HepG2 (cell line): ENCODE results near the gene NPPC. TPM values are rescaled to one million over a fixed set of nuclear protein-coding genes. Genes with fewer than 3 reads are reported as not detected.

ENCODE experiments used
- ATAC-seq: fragments of 200-7000 bp; cut with Tn5 transposase; 3 replicates; pipeline ENCODE4 v1.9.1; 2020; ENCODE audit warnings: mild to moderate bottlenecking, moderate library complexity
- BruUV-seq: library from RNA; stranded (reverse); fragments of 400-500 nt; replicated peaks from 2 replicates; lab custom pipeline; 2021; lab: Mats Ljungman, UMichigan
- CTCF ChIA-PET: fragments of 300-600 bp; formaldehyde crosslinking; extraction: SDS; loops from one replicate; lab custom pipeline; 2021; ENCODE audit warnings: low total read pairs, inconsistent platforms, low intra/inter-chr PET ratio; lab: Yijun Ruan, JAX
- POLR2A ChIA-PET: fragments of 350-600 bp; sonication (Branson Sonifier 250); formaldehyde crosslinking; loops from one replicate; lab custom pipeline; 2020; ENCODE audit warnings: antibody characterized with exemption, inconsistent platforms; lab: Yijun Ruan, JAX
- DNase-seq: peaks from one replicate; pipeline ENCODE4 v3.0.0-alpha.2; 2015; ENCODE audit warnings: low spot score
- FAIRE-seq: peaks from 3 replicates; lab custom pipeline; 2011; peaks lifted over from hg19 to GRCh38; lab: Jason Lieb, UNC
- H2AFZ ChIP-seq: one replicate; pipeline ENCODE4 v1.6.1; 2011; ENCODE audit warnings: low read length, inconsistent platforms
- H3K27ac ChIP-seq: fragments of 300-600 bp; 3 replicates; pipeline ENCODE4 v1.8.0; 2011; ENCODE audit warnings: mixed run types, mild to moderate bottlenecking, mixed read lengths, low read length, inconsistent platforms; ENCODE audit not compliant: insufficient read depth; ENCODE audit errors: extremely low read length
- H3K27me3 ChIP-seq, 2 experiments: fragments of 200-600 bp in 1 of 2; 2 replicates in 1 of 2; 3 replicates in 1 of 2; pipeline versions ENCODE4 v1.6.0 to v1.8.0; 2011; ENCODE audit warnings: low read length in 2 of 2, mild to moderate bottlenecking in 2 of 2, moderate library complexity in 2 of 2, inconsistent platforms in 1 of 2; ENCODE audit not compliant: insufficient read depth in 2 of 2, control insufficient read depth in 1 of 2
- H3K36me3 ChIP-seq, 2 experiments: fragments of 200-600 bp in 1 of 2; replicated peaks in 1 of 2; 2 replicates in 1 of 2; 3 replicates in 1 of 2; pipeline versions ENCODE4 v1.5.1 to v1.8.0; 2011; ENCODE audit warnings: low read length in 2 of 2, inconsistent platforms in 1 of 2; ENCODE audit not compliant: insufficient read depth in 2 of 2, control insufficient read depth in 1 of 2
- H3K4me1 ChIP-seq: 2 replicates; pipeline ENCODE4 v1.5.1; 2012; ENCODE audit warnings: low read length, inconsistent platforms; ENCODE audit not compliant: insufficient read depth
- H3K4me2 ChIP-seq: 2 replicates; pipeline ENCODE4 v1.6.0; 2011; ENCODE audit warnings: low read depth, low read length, inconsistent platforms
- H3K4me3 ChIP-seq, 3 experiments: fragments of 200-600 bp in 1 of 3; sonication (generic), shearing (Covaris generic) in 1 of 3; replicated peaks in 1 of 3; 2 replicates each; pipeline ENCODE4 v1.5.1; 2011 to 2016; ENCODE audit warnings: low read length in 3 of 3, inconsistent platforms in 2 of 3, low read depth in 2 of 3, mild to moderate bottlenecking in 2 of 3, control low read depth in 1 of 3, mixed read lengths in 1 of 3; ENCODE audit not compliant: insufficient read depth in 1 of 3
- H3K79me2 ChIP-seq: one replicate; pipeline ENCODE4 v1.6.1; 2011; ENCODE audit warnings: low read length, inconsistent platforms; ENCODE audit not compliant: insufficient read depth
- H3K9ac ChIP-seq: 2 replicates; pipeline ENCODE4 v1.6.0; 2011; ENCODE audit warnings: mild to moderate bottlenecking, low read depth, low read length, inconsistent platforms; ENCODE audit not compliant: insufficient read depth
- H3K9me3 ChIP-seq: 2 replicates; pipeline ENCODE4 v1.5.1; 2012; ENCODE audit warnings: mild to moderate bottlenecking, low read length
- H4K20me1 ChIP-seq: 2 replicates; pipeline ENCODE4 v1.6.0; 2011; ENCODE audit warnings: inconsistent platforms, mild to moderate bottlenecking, low read length, moderate library complexity; ENCODE audit not compliant: insufficient read depth
- ZNF547 ChIP-seq: sonication (generic); formaldehyde crosslinking; IDR thresholded peaks from 2 replicates; pipeline ENCODE4 v1.5.1; 2020; ENCODE audit warnings: mild to moderate bottlenecking, missing genetic modification reagents
- WGBS: methylation state at CpG from one replicate; pipeline ENCODE4 v1.1.6; 2017; ENCODE audit warnings: low lambda C conversion rate; 5-methylcytosine and 5-hydroxymethylcytosine counted together
- in situ Hi-C: cut with HindIII; loops from 2 replicates; pipeline ENCODE4 v1.10.0; 2017; ENCODE audit warnings: low pct_unique_long_range_greater_than_20kb; ENCODE audit not compliant: extremely low pct_ligation_motif_present
- intact Hi-C: fragments of 100-400 bp; cut with micrococcal nuclease; formaldehyde crosslinking; loops from one replicate; pipeline ENCODE4 v1.10.0; 2022; ENCODE audit not compliant: unreplicated experiment
- polyA plus RNA-seq, 8 experiments: library from polyadenylated mRNA; depleted of rRNA in 3 of 8; stranded (reverse) in 7 of 8; unstranded in 1 of 8; fragments of >200 nt; fragmentation: Illumina TruSeq in 4 of 8; extraction: Trizol in 4 of 8; gene quantifications; 2 replicates each; pipeline versions ENCODE4 v1.2.1 to v1.2.3, GENCODE V29; 2011 to 2016; ENCODE audit warnings: low read depth in 4 of 8, missing spikeins in 1 of 8, mixed read lengths in 1 of 8; ENCODE audit not compliant: insufficient read depth in 1 of 8
- total RNA-seq, 5 experiments: library from RNA; depleted of rRNA; stranded (reverse); fragments of >200 nt; fragmentation: Illumina TruSeq; extraction: Trizol; gene quantifications; 2 replicates each; pipeline ENCODE4 v1.2.3, GENCODE V29; 2016; ENCODE audit warnings: low read depth in 1 of 5
- TF ChIP-seq, protein P1 (sequence below): sonication (generic); formaldehyde crosslinking; IDR thresholded peaks from 2 replicates; pipeline ENCODE4 v1.5.0; 2020; ENCODE audit warnings: mild to moderate bottlenecking, missing genetic modification reagents, moderate library complexity
- TF ChIP-seq, protein P2 (sequence below): sonication (generic); formaldehyde crosslinking; IDR thresholded peaks from 2 replicates; pipeline ENCODE4 v1.4.0; 2020; ENCODE audit warnings: missing genetic modification reagents; ENCODE audit errors: not compliant biosample characterization

Gene NPPC
- total and polyA plus RNA-seq, 2 of the 13 experiments (the other 11 are each of a cell fraction or from before 2014, with no cell fraction given): 0.11 TPM; not detected in 1

DNA sequence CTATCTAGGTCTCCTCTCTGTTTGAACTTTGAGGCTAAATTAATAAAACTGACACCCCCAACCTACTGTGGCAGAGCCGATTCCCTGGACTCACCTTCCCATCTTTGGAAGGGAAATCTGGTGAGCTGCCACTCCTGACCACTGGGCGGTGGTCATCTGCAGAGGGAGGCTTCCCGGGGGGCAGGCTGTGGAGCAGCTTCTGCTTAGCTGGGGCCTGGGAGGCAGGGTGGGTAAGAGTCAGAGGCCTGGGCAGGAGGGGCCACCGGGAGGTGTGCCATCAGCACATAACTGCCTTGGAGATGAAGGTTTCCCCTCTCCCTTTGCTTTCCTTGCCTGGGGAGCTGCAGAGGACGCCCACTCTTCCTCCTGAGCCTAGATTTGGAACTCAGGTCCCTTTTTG, 2.3 kb upstream of the NPPC start (continued):
- TF ChIP-seq, protein P1, sequence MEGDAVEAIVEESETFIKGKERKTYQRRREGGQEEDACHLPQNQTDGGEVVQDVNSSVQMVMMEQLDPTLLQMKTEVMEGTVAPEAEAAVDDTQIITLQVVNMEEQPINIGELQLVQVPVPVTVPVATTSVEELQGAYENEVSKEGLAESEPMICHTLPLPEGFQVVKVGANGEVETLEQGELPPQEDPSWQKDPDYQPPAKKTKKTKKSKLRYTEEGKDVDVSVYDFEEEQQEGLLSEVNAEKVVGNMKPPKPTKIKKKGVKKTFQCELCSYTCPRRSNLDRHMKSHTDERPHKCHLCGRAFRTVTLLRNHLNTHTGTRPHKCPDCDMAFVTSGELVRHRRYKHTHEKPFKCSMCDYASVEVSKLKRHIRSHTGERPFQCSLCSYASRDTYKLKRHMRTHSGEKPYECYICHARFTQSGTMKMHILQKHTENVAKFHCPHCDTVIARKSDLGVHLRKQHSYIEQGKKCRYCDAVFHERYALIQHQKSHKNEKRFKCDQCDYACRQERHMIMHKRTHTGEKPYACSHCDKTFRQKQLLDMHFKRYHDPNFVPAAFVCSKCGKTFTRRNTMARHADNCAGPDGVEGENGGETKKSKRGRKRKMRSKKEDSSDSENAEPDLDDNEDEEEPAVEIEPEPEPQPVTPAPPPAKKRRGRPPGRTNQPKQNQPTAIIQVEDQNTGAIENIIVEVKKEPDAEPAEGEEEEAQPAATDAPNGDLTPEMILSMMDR (CRISPR knock-in tag): peak; percentile 58
- no peak for TF ChIP-seq ZNF547

DNA sequence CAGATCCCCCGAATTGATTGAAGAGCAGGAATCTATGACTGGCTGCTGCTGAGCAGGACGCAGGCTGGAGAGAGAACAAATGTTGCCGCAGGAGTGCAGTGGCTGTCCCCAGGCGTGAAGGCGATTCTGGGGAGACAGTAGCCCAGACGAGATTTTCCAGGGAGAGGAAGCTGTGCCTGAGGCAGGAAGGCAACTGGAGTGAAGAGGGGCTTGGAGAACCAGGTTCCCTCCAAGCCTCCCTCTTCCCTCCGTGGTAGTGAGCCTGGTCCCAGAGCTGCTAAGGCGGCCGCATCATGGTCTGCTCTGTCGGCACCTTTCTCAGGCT, 1.3 kb upstream of the NPPC start:
- no peaks in the 10 kb centered on the region for H3K79me2 ChIP-seq
- no peak overlapping the region for H3K4me2 ChIP-seq
- in situ Hi-C loops (loop anchor here (10.0 kb wide), 1 partner anchor 217 kb away; no protein-coding TSS in a partner anchor), intact Hi-C loops (loop anchor here (5.0 kb wide), 1 partner anchor 35 kb away; the partner anchor contains the start of gene DIS3L2)
- H3K9ac ChIP-seq: no peak overlapping the region
- H3K9me3 ChIP-seq: no peaks in the 10 kb centered on the region
- POLR2A ChIA-PET: no interaction called here
- H3K27me3 ChIP-seq: peaks cover 23 to 97% of the 10 kb centered on the region in 2 experiments; a peak in 4 of 5 replicates
- no peak overlapping the region for H3K27ac ChIP-seq
- CTCF ChIA-PET: no interaction called here
- no peaks in the 10 kb centered on the region; the same call in 1 of the 2 replicates for H4K20me1 ChIP-seq
- no TSS peak for BruUV-seq
- no peak for DNase-seq
- 34% methylated on average over 10 of the region's 10 CpGs for WGBS
- peaks cover 44% of the 10 kb centered on the region for H3K4me1 ChIP-seq
- TF ChIP-seq, protein P2, sequence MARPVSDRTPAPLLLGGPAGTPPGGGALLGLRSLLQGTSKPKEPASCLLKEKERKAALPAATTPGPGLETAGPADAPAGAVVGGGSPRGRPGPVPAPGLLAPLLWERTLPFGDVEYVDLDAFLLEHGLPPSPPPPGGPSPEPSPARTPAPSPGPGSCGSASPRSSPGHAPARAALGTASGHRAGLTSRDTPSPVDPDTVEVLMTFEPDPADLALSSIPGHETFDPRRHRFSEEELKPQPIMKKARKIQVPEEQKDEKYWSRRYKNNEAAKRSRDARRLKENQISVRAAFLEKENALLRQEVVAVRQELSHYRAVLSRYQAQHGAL (CRISPR knock-in tag): no peak
- TF ChIP-seq, all 625 proteins: peak for 0
- H3K36me3 ChIP-seq: no peaks in the 10 kb centered on the region
- no peak for FAIRE-seq
- no peak for ATAC-seq
- H2AFZ ChIP-seq: no peak overlapping the region
- no peak overlapping the region for H3K4me3 ChIP-seq
